HG02970 (cell line): ENCODE results near the gene OR11H7.
"Not testable (repeated sequence)": the region's sequence is repeated elsewhere in the genome, so short reads cannot be mapped to it uniquely, and the experiment has no call there.

Experiments used
- ATAC-seq: cut with Tn5 transposase; IDR thresholded peaks from one replicate; pipeline ENCODE4 v1.9.1; 2021; ENCODE audit warnings: mild to moderate bottlenecking, moderate library complexity, moderate number of reproducible peaks; ENCODE audit not compliant: unreplicated experiment, low FRiP score

The OR11H7 gene

DNA sequence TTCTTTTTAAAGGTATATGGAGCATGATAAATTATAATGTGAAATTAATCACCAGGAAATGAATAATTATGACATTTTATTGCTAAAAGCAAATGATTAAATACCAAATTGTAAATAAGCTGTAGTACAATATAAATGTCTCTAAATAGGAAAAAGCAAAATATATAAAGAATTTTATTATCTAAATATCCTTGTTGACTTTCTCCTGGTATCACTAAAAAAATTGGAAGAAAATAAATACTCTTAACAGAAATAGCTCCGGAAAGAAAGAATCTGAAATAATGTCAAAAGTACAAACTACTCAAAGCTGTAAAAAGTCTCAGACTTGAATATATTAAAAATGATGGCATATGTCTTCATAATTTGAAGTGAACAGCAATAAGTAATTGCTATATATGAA is at the start of gene OR11H7:
OR11H7 (plus strand) TSS at position 301 of the 400 bp plus-strand sequence.
- ATAC-seq, result no peak

DNA sequence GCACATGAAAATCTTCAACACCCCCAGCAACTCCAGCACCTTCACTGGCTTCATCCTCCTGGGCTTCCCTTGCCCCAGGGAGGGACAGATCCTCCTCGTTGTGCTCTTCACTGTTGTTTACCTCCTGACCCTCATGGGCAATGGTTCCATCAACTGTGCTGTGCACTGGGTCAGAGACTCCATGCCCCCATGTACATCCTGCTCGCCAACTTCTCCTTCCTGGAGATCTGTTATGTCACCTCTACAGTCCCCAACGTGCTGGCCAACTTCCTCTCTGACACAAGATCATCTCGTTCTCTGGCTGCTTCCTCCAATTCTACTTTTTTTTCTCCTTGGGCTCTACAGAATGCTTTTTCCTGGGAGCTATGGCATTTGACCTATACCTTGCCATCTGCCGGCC is 49.6 kb upstream of the OR11H7 start:
- ATAC-seq, result no peak

DNA sequence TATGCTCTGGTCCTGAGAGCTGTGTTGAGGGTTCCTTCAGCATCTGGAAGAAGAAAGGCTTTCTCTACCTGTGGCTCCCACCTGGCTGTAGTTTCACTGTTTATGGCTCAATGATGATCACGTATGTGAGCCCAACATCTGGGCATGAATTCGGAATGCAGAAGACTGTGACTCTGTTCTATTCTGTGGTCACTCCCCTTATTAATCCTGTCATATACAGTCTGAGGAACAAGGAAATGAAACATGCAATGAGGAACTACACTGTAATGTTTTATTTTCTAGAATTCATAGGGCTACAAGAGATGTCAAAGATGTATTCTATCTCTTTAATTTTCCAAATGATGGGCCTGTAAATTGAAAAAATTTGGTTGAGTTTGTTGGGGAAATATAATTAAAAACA is 48.9 kb upstream of the OR11H7 start:
- no peak for ATAC-seq

DNA sequence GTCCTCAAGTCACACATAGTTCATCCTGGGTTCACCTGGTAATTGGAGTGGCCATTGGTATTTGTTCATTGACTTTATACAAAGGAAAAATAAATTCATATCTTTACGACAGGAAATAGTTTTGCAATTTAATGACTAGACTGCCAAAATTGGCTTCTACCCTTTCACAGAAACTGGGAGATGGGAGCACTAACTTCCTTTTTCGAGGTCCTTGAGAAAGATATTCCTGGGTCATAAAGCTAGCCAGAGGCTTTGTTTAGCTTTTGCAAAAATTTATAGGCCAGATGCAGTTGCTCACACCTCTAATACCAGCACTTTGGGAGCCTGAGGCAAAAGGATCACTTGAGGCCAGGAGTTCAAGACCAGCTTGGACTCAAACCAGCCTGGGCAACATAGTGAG is 48.3 kb upstream of the OR11H7 start:
- no peak for ATAC-seq

DNA sequence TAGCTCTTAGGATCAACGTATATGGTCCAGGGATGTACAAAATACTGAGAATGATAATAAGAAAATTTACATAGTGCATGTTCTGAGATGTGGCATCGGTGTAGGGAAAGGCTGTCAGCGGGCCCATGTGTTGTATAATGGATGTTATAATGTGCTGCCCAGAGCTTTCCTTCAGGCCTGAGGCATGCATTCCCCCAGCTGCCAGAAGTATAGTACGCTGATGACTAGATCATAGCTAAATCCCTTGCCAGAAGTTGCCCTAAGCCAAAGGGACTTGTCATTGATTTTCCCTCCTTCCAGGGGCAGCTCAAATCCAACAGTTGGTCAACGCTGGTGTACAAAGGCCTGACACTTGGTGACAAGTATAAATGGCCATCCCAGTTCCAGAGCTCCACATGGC is 44.6 kb upstream of the OR11H7 start:
- no peak for ATAC-seq

DNA sequence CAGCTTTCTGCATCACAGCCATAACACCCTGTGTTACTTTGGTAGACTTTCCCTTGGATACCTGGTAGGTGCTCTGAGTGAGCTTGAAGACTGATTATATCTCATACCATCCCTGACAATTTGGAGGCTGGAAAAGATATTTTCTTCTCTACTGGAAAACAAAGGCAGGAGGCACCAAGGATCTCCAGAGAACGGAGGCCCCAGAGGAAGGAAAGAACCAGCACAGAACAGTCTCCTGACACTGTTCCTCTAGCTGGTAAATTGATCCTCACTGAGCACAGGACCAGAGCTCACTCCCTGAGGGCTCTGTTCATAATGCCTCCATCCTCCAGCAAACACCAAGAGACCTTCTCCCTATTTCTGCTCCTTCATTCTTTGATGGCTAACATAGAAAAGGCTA is 38.2 kb upstream of the OR11H7 start, which contains the start of gene OR11G2:
OR11G2 (plus strand) TSS at position 301 of the 400 bp plus-strand sequence. CDS start 6,542 bp downstream, outside the sequence.
- no peak for ATAC-seq

DNA sequence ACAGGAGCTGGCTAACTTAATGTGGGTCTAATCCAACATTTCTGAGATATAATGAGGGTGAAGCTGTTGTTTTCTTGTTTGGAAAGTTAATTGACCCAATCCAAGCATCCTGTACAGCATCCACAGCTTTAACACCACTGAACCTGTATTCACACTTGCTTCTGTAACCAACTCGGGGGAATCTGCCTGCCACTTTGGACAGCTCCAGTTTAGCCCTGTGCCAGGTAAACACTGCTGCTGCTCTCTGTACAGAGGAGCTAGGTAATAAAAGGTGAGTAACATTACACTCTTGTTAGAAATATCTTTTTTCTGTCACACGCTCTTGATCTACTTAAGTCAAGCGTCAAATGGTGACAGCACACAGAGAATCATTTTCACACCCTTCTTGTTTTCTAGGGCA is 37.4 kb upstream of the OR11H7 start:
- no peak for ATAC-seq

DNA sequence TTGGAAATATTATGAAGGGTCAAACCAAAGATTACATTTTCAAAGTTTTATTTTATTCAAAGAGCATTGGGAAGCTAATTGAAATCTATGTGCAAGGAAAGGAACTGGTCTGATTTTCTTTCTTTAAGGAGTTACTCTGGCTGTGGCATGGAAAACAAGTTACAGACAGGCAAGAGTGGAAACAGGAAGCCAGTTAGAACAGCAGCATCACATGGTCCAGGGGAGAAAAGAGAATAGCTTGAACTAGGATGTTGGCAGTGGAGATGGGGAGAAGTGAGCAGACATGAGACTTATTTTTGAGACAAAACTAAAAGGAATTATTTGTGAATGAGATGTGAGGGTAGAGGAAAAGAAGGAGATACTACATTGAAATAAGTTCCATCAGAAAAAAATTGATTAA is 34.7 kb upstream of the OR11H7 start:
- no peak for ATAC-seq

DNA sequence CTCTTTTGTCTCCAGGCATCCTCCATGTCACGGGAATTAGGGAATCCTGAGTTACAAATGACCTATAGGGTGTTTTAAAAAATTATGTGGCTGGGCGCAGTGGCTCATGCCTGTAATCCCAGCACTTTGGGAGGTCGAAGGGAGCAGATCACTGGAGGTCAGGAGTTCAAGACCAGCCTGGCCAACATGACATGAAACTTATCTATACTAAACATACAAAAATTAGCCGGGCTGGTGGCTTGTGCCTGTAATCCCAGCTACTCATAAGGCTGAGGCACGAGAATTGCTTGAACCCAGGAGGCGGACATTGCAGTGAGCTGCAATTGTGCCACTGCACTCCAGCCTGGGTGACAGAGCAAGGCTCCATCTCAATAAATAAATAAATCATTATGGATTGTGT is 33.6 kb upstream of the OR11H7 start:
- not testable (repeated sequence) for ATAC-seq

DNA sequence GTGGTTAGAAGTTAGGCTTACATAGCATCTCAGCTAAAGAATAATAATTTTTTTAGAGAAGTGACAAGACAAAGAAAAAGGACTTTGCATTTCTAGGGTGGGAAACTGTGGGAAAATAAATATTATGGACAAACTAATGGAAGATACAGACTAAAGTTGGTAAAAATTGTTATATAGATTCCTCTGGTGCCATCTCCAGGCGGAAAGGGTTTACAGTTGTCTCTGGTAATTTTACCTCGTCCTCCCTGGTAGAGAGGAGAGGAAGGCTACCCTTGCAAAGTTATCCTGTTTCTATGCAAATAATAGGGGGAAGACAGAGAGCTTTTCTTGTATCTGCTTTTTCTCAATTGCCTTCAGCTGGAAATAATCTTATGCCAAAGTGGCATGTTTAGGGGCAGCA is 32.9 kb upstream of the OR11H7 start:
- no peak for ATAC-seq

DNA sequence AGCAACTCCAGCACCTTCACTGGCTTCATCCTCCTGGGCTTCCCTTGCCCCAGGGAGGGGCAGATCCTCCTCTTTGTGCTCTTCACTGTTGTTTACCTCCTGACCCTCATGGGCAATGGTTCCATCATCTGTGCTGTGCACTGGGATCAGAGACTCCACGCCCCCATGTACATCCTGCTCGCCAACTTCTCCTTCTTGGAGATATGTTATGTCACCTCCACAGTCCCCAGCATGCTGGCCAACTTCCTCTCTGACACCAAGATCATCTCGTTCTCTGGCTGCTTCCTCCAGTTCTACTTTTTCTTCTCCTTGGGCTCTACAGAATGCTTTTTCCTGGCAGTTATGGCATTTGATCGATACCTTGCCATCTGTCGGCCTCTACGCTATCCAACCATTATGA is 31.3 kb upstream of the OR11H7 start:
- no peak for ATAC-seq

DNA sequence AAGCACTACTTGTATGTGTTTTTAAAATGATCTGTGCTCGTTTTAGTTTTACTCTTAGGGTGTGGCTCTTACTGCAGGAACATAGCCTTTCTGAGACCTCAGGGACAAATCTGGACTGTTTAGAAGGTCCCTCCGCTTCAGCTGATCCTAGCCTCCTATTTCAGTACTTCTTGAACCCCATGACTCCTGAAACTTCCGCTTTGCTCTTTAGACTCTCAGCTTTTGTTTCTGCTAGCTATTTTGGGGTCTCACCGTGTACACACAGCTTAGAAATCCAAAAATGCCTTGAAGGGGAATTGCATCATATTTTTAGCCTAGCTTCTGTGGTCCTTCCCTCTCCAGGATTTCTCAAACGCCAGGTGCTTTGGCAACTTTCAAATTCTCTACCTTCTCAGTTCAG is 29.8 kb upstream of the OR11H7 start:
- no peak for ATAC-seq

DNA sequence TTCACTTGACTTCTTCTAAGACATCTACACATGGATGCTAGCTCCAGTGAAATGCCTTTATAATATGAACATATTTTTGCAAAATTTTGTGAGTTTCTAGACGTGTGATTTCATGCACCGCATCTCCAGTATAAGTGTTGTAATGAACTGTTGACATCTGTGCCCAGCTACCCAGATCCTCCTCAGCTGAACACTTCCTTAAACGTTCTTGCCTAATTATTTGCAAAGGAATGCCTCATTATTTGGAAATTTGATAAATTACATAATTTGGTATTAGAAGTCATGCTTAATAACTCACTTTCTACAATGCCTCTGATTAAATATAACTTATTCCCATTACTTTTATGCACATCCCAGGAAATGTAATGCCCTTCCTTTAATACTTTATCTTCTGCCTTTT is 24.1 kb upstream of the OR11H7 start:
- no peak for ATAC-seq

DNA sequence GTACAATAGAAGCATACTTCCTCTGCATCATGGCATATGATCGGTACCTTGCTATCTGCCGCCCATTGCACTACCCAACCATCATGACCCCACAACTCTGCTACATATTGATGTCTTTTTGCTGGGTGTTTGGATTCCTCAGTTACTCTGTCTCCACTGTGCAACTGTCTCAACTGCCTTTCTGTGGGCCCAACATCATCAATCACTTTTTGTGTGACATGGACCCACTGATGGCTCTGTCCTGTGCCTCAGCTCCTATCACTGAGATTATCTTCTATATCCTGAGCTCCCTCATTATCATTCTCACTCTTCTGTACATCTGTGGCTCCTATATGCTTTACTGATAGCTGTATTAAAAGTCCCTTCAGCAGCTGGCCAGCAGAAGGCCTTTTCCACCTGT is 19.2 kb upstream of the OR11H7 start:
- ATAC-seq, result no peak

DNA sequence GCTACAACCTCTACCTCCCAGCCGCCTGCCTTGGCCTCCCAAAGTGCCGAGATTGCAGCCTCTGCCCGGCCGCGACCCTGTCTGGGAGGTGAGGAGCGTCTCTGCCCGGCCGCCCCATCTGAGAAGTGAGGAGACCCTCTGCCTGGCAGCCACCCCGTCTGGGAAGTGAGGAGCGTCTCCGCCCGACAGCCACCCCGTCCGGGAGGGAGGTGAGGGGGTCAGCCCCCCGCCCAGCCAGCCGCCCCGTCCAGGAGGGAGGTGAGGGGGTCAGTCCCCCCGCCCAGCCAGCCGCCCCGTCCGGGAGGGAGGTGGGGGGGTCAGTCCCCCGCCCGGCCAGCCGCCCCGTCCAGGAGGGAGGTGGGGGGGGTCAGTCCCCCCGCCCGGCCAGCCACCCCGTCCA is 16.4 kb upstream of the OR11H7 start:
- not testable (repeated sequence) for ATAC-seq

DNA sequence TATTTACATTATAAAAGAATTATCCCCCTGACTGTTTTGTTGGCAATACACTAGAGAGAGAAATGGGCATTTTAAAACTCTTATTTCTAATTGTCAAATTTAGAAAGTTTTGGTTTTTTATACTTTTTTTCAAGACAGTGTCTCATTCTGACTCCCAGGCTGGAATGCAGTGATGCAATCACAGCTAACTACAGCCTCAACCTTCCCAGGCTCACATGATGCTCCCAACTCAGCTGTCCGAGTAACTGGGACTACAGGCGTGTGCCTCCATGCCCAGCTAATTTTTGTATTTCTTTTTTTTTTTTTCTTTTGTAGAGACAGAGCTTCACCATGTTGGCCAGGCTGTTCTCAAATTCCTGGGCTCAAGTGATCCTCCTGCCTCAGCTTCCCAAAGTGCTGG is 13.6 kb upstream of the OR11H7 start:
- ATAC-seq, result no peak

DNA sequence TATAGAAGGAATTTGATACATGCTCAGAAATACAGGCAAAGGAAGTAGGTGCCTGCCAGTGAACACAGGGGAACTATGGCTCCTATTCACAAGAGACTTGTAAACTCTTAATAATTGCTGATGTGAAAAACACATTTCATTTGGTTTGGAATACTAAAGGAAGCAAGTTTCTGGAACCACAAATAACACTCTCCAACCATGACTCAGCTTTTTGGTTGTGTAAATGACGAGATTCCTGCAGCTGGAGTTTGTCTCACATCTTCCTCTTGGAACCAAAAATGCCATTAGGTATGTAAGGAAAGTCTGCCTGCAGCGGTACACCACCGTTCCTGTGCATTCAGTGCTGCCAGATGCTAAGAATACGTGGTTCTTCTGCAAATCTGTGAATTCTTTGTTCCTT is 9.7 kb upstream of the OR11H7 start:
- ATAC-seq, result no peak

DNA sequence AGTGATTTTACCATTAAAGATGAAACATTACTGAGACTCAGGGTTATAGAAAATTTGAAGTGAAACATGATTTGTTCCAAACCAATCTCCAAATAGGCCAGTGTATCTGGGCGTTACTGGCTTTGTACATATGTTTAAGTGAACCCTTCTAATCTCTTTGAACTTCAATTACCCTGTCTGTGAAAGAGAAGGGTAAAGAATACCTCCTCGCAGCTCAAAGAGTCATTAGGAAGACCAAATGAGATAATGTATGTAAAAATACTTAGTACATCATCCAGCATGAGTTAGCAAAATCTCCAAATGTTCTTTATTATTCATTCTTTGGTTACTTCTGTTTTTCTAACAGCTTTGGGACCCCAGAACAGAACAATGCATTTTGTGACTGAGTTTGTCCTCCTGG is 5.4 kb upstream of the OR11H7 start, which contains the start of gene OR11H6:
OR11H6 (plus strand) TSS at position 301 of the 400 bp plus-strand sequence; CDS start at position 301, 0 bp downstream.
- no peak for ATAC-seq

DNA sequence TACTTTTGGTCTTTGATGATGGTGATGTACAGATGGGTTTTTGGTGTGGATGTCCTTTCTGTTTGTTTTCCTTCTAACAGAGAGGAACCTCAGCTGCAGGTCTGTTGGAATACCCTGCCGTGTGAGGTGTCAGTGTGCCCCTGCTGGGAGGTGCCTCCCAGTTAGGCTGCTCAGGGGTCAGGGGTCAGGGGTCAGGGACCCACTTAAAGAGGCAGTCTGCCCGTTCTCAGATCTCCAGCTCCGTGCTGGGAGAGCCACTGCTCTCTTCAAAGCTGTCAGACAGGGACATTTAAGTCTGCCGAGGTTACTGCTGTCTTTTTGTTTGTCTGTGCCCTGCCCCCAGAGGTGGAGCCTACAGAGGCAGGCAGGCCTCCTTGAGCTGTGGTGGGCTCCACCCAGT is 6.6 kb downstream of the OR11H7 start:
- not testable (repeated sequence) for ATAC-seq

DNA sequence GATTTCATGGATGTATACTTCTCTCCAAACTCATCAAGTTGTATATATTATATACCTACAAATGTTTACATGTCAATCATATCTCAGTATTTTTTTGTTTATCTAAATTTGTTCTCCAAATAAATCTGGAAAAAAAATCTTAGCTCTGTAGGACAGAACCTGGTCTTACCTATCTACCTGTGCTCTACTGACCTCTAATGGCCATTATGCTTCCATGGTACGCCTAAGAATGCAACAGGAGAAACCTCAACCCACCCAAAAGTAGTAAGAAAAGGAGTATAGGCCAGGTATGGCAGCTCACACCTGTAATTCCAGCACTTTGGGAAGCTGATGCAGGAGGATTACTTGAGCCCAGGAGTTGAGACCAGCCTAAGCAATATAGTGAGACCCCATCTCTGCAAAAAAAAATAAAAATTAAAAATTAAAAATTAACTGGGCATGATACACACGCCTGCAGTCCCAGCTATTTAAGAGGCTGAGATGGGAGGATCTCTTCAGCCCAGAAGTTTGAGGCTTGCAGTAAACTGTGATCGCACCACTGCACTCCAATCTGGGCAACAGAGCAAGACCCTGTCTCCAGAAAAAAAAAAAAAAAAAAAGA is 19.0 kb downstream of the OR11H7 start:
- ATAC-seq, result no peak

DNA sequence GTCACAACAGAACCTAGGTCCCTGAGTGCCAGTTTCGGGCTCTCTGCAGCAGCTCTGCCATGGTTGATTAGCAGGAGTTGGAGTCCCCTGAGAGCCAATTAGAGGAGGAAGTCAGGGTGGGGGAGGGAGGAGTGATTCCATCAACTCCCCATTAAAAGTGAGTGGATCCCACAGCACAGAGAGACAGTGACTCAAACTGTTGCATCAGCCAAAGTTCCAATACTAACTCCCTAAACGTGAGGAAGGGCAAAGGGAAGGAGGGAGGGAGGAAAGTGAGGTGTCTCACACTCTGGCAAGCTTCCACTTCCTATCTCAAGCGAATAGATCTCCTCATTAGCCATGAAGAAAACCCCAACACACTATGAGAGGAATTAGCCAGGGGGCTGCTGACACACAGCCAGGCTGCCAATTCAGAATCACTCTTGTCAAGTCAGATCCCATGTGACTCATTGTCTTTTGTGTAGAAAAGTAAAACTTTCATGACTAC is 33.9 kb downstream of the OR11H7 start:
- no peak for ATAC-seq

DNA sequence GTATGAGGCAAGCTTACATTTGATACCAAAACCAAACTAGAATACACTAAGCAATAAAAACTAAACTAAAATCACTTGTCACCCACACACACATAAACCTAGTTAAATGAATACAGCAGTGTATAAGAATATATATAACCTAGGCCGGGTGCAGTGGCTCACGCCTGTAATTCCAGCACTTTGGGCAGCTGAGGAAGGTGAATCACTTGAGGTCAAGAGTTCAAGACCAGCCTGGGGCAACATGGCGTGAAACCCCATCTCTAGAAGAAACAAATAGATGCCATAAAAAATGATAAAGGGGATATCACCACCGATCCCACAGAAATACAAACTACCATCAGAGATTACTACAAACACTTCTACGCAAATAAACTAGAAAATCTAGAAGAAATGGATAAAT is 35.6 kb downstream of the OR11H7 start:
- not testable (repeated sequence) for ATAC-seq

DNA sequence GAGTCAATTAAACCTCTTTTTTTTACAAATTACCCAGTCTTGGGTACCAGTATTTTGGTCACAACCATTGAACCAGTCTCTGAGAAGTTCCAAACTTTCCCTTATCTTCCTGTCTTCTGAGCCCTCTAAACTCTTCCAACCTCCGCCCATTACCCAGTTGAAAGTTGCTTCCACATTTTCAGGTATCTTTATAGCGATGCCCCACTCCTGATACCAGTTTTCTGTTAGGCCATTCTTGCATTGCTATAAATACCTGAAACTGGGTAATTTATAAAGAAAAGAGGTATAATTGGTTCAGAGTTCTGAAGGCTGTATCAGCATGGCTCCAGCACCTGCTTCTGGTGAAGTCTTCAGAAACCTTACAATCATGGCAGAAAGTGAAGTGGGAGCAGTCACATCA is 45.3 kb downstream of the OR11H7 start:
- ATAC-seq, result no peak
